NCI-H524 (cell line): ENCODE data around the gene TMOD2.
A peak's percentile ranks its signal among the peaks of the same experiment; 100 is the strongest.

Source experiments
- DNase-seq, 2 experiments: peaks; one replicate each; lab custom pipeline; 2025; lab: John Stamatoyannopoulos, UW

The TMOD2 gene

DNA sequence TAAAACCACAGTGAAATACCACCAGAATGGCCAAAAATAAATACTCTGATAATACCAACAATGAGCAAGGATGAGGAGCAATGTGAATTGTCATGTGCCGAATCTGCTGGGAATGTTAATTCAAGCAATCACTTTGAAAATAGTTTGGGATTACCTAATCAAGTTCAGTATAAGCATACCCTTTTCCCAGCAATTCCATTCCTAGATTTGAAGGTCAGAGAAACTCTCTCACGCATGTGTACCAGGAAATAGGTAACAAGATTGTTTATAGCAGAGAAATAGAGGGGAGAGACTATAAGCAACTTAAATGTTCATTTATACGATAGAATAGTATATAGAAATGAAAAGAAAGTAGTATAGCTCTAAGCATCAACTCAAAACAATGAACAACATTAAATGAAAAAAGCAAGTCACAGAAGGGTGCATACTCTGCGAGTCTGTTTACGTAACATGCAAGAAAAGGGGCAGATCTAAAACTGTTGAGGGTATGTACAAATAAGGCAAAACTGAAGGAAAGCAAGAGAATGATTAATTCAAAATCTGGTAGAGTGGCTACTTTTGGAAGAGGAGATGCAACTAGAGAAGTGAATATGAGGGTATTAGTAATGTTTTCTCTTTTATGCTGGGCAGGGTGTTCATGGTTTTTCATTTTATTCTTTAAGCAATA lies 105.5 kb downstream of the TMOD2 start:
- DNase-seq = no peak

DNA sequence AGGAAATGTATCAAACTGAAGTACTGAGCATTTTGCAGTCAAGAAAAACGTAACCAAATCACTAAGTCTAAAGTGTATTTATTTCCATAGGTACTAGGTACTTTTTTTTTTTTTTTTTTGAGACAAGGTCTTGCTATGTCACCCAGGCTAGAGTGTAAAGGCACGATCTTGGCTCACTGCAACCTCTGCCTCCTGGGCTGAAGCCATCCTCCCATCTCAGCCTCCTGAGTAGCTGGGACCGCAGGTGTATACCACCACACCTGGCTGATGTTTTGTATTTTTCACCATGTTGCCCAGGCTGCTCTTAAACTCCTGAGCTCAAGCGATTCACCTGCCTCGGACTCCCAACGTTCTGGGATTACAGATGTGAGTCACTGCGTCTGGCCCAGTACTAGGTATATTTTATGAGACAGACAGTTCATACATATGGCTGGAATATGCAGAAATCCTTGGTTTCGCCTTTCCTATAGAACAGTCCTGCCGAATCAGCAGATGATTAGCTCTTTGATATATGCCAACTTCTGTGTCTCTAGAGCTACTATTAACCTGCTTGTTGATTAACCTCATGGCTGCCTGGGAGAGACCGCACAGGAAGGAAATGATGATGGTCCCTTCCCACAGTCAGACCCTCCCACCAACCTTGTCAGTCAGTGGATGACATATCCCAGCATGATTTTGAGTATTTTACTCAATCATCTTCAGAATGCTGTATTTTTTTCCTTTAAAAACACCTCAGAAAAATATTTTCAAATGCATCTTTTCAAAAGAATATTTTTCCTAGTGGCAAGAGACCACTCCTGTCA lies 110.4 kb downstream of the TMOD2 start:
- DNase-seq = no peak

DNA sequence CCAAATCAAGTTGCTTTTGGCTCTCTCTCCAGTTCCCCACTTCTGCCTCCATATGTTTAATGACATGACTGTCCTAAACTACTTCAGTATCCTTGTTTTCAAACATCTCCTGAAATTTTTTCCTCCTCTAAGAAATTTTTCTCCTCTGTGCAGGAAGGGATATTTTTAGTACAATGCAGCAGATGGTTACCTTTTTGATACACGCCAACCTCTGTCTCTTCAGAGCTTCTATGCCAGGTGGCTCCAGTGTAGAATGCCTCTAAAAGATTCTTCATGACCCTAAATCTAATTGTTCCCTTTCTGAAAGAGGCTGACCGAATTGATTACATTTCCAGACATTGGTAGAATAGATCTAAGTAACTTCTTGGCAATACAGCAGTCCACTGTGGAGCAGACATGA lies 111.7 kb downstream of the TMOD2 start:
- peak in 1 of 2 experiments; percentile 28 for DNase-seq

DNA sequence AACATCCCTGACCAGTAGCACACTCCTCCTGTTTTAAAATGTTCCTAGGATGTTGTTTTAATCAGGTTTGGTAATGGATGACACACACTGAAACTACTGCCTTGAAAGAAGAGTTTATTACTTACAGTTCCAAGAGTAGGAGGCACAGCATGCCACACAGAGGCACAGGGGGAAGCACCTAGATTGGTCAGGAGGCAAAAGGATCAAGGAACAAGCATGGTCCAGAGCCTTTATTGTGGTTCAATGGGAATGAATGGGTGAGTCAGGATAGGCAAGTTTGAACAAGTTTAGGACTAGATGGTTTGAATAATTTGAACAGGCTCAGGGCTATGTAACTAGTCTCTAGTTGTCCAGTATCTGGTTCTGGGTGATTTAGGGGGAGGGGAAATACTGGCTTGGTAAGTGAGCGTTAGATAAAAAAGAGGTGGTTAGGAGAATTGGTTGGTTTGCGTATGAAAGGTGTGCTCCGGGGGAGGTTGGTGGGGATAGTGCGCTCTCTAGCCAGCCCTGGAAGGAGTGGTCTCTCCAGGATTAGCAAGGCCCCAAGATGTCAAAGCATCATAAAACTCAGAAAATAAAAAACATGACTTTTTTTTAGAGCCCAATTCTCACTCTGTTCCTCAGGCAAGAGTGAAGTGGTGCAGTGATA lies 113.1 kb downstream of the TMOD2 start:
- no peak for DNase-seq

DNA sequence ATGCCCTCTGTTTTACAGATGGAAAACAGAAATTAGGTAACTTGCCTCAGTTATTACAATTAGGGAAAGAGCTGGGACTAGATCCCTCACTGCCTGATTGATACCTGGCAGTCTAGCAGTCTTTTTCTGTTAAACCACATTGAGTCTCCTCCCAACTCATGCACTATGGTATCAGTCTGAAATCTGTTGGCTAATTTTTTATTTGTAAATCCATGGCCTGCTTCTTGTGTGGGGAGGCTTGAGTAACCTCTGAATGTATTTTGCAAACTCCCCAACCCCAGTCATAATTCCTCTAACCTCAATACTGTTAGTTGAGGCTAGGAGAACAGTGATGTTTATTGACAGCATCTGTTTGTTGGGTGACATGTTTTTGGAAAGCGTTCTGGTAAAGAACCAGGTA lies 113.9 kb downstream of the TMOD2 start:
- DNase-seq = no peak
